BE2C (cell line): ENCODE data around the gene WDR75.

Experiments used
- DNase-seq: peaks from one replicate; pipeline ENCODE4 v3.0.0-alpha.2; 2020
- H3K27me3 ChIP-seq: fragments of 250-450 bp; sonication (Bioruptor Pico); 2 replicates; pipeline ENCODE4 v1.5.1; 2020; ENCODE audit warnings: mild to moderate bottlenecking
- H3K36me3 ChIP-seq: fragments of 250-450 bp; sonication (Bioruptor Pico); 2 replicates; pipeline ENCODE4 v1.5.1; 2020; ENCODE audit warnings: mild to moderate bottlenecking
- H3K4me1 ChIP-seq: fragments of 250-450 bp; sonication (Bioruptor Pico); 2 replicates; pipeline ENCODE4 v1.5.1; 2020
- H3K4me3 ChIP-seq: 2 replicates; pipeline ENCODE4 v1.5.1; 2011; ENCODE audit warnings: low read depth, low read length
- H3K9me3 ChIP-seq: fragments of 250-450 bp; sonication (Bioruptor Pico); 2 replicates; pipeline ENCODE4 v1.5.1; 2020
- CTCF ChIP-seq: IDR thresholded peaks from 2 replicates; pipeline ENCODE4 v1.5.1; 2012; ENCODE audit warnings: mild to moderate bottlenecking, low read depth, low read length

Gene WDR75

DNA sequence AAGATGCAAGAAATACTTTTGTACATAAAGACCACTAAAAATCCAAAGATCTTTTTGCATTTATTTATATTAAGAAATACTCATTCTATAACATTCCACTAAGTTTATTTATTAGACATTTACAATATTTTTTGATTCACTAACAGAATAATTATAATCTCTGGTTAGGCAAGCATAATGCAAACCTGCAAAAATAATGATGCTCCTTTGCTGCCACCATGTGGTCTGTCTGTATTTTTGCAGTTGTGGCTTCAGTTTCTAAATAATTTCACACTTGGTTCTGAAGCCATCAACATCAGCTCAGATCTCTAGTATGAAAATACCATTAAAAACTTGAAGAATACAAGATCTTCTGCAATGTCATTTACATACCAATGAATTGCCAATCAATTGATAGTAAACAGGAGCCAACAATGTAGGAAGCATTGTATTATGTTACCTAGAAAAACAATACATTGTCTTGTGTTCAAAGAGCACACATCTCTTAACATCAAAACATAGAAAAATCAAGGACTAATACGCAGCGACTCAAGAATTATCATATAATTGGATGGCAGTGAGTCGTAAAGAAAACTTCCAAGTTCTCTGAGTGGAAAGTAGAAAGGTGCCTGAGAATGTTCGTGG is 28.8 kb upstream of the WDR75 start:
- peak; percentile 45 for DNase-seq
- no peaks in the 10 kb centered on the region for H3K9me3 ChIP-seq
- H3K4me1 ChIP-seq = peaks cover 10% of the 10 kb centered on the region; the same call in 1 of the 2 replicates
- no peak overlapping the region for H3K4me3 ChIP-seq
- TF ChIP-seq CTCF = peak; percentile 74
- H3K36me3 ChIP-seq = no peaks in the 10 kb centered on the region
- no peaks in the 10 kb centered on the region for H3K27me3 ChIP-seq

- DNase-seq = no peak
- TF ChIP-seq CTCF = no peak
- peaks cover 10% of the 10 kb centered on the region; the same call in 1 of the 2 replicates for H3K4me1 ChIP-seq
Observed at GRCh38 chr2:189413249-189413648, 28.0 kb upstream of the WDR75 start.

GRCh38 chr2:189421644-189422043 is 19.6 kb upstream of the WDR75 start:
- H3K36me3 ChIP-seq = no peaks in the 10 kb centered on the region
- no peaks in the 10 kb centered on the region for H3K27me3 ChIP-seq
- H3K9me3 ChIP-seq = no peaks in the 10 kb centered on the region
- H3K4me3 ChIP-seq = no peak overlapping the region
- peak; percentile 40 for DNase-seq
- TF ChIP-seq CTCF = no peak
- H3K4me1 ChIP-seq = no peaks in the 10 kb centered on the region

More at GRCh38 chr2:189413249-189413648, 28.0 kb upstream of the WDR75 start:
- H3K4me3 ChIP-seq = no peak overlapping the region
- H3K36me3 ChIP-seq = no peaks in the 10 kb centered on the region
- H3K9me3 ChIP-seq = no peaks in the 10 kb centered on the region
- H3K27me3 ChIP-seq = no peaks in the 10 kb centered on the region

DNA sequence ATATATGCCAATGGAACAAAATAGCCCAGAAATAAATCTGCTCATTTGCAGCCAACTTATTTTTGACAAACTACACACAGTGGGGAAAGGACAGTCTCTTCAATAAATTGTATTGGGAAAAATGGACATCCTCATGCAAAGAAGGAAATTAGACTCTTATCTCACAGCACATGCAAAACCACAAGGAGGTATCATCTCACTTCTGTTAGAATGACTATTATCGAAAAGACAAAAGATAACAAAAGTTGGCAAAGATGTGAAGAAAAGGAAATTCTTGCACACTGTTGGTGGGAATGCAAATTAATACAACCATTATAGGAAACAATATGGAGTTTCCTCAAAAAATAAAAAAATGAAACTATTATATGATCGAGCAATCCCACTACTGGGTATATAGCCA is 16.3 kb upstream of the WDR75 start:
- no peaks in the 10 kb centered on the region for H3K27me3 ChIP-seq
- no peak for DNase-seq
- no peaks in the 10 kb centered on the region for H3K4me1 ChIP-seq
- TF ChIP-seq CTCF = no peak
- H3K4me3 ChIP-seq = no peak overlapping the region
- H3K9me3 ChIP-seq = no peaks in the 10 kb centered on the region
- no peaks in the 10 kb centered on the region for H3K36me3 ChIP-seq

DNA sequence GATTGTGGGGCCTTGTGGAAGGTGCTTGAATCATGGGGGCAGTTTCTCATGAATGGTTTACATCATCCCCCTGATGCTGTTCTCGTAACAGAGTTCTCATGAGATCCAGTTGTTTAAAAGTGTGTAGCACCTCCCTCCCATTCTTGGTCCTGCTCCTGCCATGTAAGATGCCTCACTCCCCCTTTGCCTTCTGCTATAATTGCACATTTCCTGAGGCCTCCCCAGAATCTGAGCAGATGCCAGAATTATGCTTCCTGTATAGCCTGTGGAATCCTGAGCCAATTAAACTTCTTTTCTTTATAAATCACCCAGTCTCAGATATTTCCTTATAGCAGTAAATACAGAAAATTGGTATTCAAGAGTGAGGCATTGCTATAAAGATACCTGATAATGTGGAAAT is 15.6 kb upstream of the WDR75 start:
- Histone ChIP-seq H3K4me1 (no peaks in the 10 kb centered on the region), H3K36me3 (no peaks in the 10 kb centered on the region), H3K4me3 (no peak overlapping the region), H3K27me3 (no peaks in the 10 kb centered on the region), H3K9me3 (no peaks in the 10 kb centered on the region)
- TF ChIP-seq CTCF = no peak
- DNase-seq = no peak

- H3K4me1 ChIP-seq = no peaks in the 10 kb centered on the region
- no peaks in the 10 kb centered on the region for H3K36me3 ChIP-seq
- no peak overlapping the region for H3K4me3 ChIP-seq
- no peak for TF ChIP-seq CTCF
- no peak for DNase-seq
- no peaks in the 10 kb centered on the region for H3K9me3 ChIP-seq
- H3K27me3 ChIP-seq = no peaks in the 10 kb centered on the region
Observed at GRCh38 chr2:189426886-189427285, 14.4 kb upstream of the WDR75 start.
